ENCODE measurements around the gene LAMA3.

LAMA3 gene

GRCh38 chr18:23903971-23904370 is 214.7 kb downstream of the LAMA3 start:
- no peak for DNase-seq (ENCODE audit: low spot score)

GRCh38 chr18:23906658-23907057 is 217.4 kb downstream of the LAMA3 start:
- no peak for DNase-seq (ENCODE audit: low spot score)

DNA sequence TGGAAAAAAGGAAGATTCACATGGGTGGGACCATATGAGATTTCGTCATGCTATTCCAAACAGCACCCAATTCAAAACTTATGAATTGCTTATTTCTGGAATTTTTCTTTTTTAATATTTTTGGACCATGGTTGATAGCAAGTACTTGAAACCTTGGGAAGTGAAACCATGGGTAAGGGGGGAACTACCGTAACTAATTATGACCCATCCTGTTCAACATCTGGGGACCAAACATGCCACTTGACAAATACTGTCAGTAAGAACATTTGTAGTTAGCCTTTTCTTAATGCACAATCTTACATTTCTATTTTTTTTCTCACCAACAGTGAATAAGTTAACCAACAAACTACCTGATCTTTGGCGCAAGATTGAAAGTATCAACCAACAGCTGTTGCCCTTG is 219.6 kb downstream of the LAMA3 start:
- DNase-seq (ENCODE audit: low spot score), result no peak

DNA sequence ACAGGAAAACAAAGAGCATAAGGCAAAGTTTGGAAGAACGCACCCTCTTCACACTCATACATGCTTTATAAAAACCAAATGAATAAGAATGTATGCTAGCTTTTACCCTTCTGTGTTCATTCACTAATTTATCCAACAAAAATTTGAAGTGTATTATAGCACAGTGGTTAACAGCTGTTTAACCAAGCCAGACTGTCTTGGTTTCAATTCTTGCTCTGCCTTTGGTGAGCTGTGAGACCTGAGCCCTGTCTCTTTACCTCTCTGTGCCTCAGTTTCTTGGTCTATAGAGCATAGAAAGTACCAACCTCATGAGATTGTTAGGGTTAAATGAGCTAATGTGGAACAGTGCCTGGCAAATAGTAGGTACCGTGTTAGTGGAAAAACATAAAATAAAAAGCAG is 220.8 kb downstream of the LAMA3 start:
- DNase-seq (ENCODE audit: low spot score), result no peak

DNA sequence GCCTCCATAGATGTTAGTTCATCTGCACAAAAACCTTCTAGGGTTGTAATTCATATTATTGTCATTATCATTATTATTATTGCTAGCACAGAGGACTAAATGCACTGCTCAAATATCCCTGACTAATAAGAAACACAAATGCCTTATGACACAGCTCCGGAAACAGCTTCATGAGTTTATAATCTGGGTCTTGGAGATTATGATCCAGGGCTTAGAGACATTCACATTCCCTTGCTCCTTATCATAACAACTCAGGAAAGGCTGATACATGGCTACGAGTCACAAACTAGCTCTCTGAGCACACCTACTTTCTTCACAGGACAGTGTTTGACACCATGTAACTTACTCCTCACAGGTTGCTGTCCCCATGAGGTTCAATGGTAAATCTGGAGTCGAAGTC is 223.1 kb downstream of the LAMA3 start:
- DNase-seq (ENCODE audit: low spot score), result no peak

DNA sequence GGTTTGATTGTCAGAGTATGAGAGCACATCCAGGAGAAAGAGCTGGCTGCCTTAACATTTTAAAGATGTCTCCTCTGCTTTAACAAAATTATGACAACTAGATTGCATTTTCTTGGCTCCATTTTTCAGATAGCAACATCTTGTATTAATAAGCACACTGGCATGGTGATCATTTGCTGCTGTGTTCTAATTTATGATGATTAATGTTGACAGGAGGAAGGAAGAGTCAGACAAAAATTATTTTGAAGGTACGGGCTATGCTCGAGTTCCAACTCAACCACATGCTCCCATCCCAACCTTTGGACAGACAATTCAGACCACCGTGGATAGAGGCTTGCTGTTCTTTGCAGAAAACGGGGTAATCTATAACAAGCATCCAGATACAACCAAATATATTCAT is 227.1 kb downstream of the LAMA3 start:
- DNase-seq (ENCODE audit: low spot score), result no peak

- DNase-seq (ENCODE audit: low spot score), result peak; percentile 15
Observed at GRCh38 chr18:23918395-23919032, 229.3 kb downstream of the LAMA3 start.

DNA sequence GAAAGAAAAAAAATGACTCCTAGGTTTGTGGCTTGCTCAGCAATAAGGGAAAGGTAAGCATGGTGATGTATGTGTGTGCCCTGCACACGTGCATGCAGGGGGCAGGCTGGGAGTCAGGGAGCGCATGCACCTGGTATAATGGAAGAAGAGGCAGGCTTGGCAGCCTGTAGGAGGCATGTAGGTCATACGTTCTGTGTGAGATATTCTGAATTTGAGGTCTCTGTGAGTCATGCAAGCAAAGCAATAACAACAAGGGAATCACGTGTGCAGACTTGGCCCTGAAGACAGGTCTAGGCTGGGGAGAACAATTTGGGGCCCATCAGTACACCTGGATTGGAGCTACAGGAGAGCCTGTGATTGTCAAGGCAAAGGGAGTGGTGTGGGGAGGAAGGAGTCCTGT is 230.8 kb downstream of the LAMA3 start:
- no peak for DNase-seq (ENCODE audit: low spot score)

DNA sequence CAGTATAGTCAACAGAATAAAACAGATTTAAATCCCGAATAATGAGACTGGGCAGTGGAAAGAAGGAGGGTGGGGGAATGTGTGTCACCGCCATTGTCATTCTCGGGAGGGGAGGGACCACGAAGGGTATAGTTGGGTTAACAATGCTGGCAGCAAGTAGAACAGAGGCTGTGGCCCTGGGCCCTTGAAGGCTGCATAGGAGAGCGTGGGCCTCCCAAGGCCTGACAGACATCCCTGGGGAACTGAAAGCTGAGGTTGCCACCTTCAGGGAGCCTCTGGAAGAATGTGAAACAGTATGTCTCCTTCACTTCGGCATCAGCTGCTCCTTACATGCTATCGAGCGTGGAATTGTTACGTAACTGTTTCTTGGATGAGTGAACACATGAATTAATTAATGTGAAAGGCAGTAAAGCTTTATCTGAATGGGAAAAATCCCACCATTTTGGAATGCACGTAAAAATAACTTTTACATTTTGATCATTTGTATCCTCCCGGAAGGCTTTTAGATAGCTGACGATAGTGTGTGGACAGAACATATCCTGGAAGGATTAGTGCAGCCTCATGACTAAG is 232.5 kb downstream of the LAMA3 start:
- DNase-seq (ENCODE audit: low spot score), result no peak

DNA sequence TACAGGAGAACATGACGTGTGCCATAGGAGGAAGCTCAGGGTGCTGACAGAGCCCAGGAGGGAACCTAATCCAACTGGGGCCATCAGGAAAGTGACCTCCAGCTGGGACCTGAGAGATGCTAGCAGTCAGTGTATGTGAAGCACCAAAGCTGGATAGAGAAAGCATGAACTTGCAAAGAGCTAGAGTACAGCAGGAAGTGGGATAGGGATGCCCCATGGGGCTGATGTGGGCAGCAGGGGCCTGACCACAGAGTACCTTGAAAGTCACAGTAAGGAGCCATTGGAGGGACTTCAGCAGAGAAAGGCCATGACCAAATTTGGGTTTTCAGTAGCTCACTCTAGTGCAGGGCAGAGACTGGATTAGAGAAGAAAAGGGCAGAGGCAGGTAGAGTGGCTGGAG is 233.7 kb downstream of the LAMA3 start:
- DNase-seq (ENCODE audit: low spot score), result no peak

DNA sequence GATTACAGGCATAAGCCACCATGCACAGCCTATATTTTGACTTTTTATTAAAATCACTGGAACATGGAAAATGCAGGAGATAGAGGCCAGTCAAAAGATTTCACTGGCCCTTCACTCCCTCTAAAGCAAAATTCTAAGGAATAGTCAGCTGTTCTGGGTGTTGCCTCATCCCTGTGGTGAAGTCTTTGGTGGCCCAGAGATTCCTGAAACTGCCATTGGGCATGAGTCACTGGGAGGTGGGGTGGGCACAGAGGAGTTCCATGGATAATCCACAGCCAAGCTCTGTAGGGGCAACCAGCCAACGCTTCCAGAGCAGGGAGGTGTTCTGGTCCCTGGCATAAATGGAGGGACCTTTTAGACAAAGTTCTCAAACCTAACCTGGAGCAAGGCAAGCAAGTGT is 235.6 kb downstream of the LAMA3 start:
- DNase-seq (ENCODE audit: low spot score), result no peak

DNA sequence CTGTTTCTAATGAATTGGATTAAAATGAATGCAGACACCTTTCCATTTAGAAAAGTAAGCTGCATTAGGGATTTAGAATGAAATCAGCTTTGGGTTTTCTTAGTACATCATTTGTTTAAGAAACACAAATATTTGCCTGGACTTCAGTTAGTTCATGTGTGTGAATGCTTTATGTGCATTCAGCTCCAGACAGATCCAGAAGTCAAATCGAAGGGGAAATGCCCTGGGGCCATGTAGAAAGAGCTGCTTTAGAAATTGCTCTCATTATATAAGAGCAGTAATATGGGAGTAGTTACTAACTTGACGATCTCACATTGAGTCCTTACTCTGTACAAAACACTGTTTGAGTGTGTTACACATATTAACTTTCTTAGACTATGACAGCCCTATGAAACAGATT is 237.3 kb downstream of the LAMA3 start:
- DNase-seq (ENCODE audit: low spot score), result no peak

- no peak for DNase-seq (ENCODE audit: low spot score)
Observed at GRCh38 chr18:23927821-23928746, 238.8 kb downstream of the LAMA3 start.

GRCh38 chr18:23929362-23929930 is 240.2 kb downstream of the LAMA3 start:
- DNase-seq (ENCODE audit: low spot score), result no peak

DNA sequence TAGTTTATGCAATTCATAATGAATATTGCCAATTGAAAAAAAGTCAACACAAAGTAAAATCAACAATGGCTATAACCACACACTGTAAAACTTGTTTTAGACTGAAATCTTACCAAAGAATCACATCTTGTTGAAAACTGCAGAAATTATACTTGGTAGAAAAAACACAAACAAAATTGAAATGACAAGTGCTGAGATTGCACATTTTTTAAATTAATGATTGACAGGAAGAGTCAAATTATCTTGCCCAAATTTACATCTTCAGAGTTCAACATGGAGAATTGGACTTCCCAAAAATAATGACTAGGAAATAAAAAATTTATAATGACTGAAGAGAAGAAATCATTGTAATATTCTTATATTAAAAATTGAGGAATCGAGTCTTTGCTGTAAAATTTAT is 240.7 kb downstream of the LAMA3 start:
- no peak for DNase-seq (ENCODE audit: low spot score)

- DNase-seq (ENCODE audit: low spot score), result no peak
Observed at GRCh38 chr18:23932385-23933067, 243.3 kb downstream of the LAMA3 start.

GRCh38 chr18:23933407-23933806 is 244.2 kb downstream of the LAMA3 start:
- no peak for DNase-seq (ENCODE audit: low spot score)

GRCh38 chr18:23934252-23934651 is 245.0 kb downstream of the LAMA3 start:
- no peak for DNase-seq (ENCODE audit: low spot score)

GRCh38 chr18:23934863-23935262 is 245.6 kb downstream of the LAMA3 start:
- DNase-seq (ENCODE audit: low spot score), result no peak

- DNase-seq (ENCODE audit: low spot score), result no peak
Observed at GRCh38 chr18:23935804-23936203, 246.6 kb downstream of the LAMA3 start.

GRCh38 chr18:23936381-23936958 is 247.2 kb downstream of the LAMA3 start:
- no peak for DNase-seq (ENCODE audit: low spot score)

All from HuH-7.5 (cell line).